HG03045 (cell line): Measurements from ENCODE around the gene SLC8A3.

ENCODE experiments used
- ATAC-seq: cut with Tn5 transposase; IDR thresholded peaks from one replicate; pipeline ENCODE4 v1.9.1; 2021; ENCODE audit warnings: mild to moderate bottlenecking, moderate library complexity; ENCODE audit not compliant: unreplicated experiment

Gene SLC8A3

GRCh38 chr14:70073924-70074566, 114.7 kb downstream of the SLC8A3 start:
- ATAC-seq: no peak

GRCh38 chr14:70069186-70069585, 119.6 kb downstream of the SLC8A3 start:
- no peak for ATAC-seq

- no peak for ATAC-seq
These were observed 120.9 kb downstream of the SLC8A3 start for GRCh38 chr14:70067810-70068209.

GRCh38 chr14:70064136-70064865, 124.5 kb downstream of the SLC8A3 start:
- no peak for ATAC-seq

GRCh38 chr14:70061108-70061507, 127.6 kb downstream of the SLC8A3 start:
- ATAC-seq: no peak

- ATAC-seq: no peak
These were observed 129.2 kb downstream of the SLC8A3 start for GRCh38 chr14:70059545-70059944.

GRCh38 chr14:70057519-70058136, 131.1 kb downstream of the SLC8A3 start:
- ATAC-seq: no peak

GRCh38 chr14:70052990-70053389, 135.8 kb downstream of the SLC8A3 start:
- no peak for ATAC-seq

GRCh38 chr14:70050136-70050535, 138.6 kb downstream of the SLC8A3 start:
- no peak for ATAC-seq

GRCh38 chr14:70049605-70050004, 139.1 kb downstream of the SLC8A3 start:
- ATAC-seq: no peak

GRCh38 chr14:70048313-70048654, 140.5 kb downstream of the SLC8A3 start:
- no peak for ATAC-seq

GRCh38 chr14:70047598-70048312, 141.0 kb downstream of the SLC8A3 start:
- ATAC-seq: no peak

- no peak for ATAC-seq
These were observed 142.8 kb downstream of the SLC8A3 start for GRCh38 chr14:70045844-70046535.

- no peak for ATAC-seq
These were observed 143.4 kb downstream of the SLC8A3 start for GRCh38 chr14:70045310-70045709.

- ATAC-seq: no peak
These were observed 145.8 kb downstream of the SLC8A3 start for GRCh38 chr14:70043001-70043400.

GRCh38 chr14:70036665-70037064, 152.1 kb downstream of the SLC8A3 start:
- ATAC-seq: no peak

- ATAC-seq: no peak
These were observed 154.5 kb downstream of the SLC8A3 start for GRCh38 chr14:70034257-70034656.

- ATAC-seq: no peak
These were observed 155.2 kb downstream of the SLC8A3 start for GRCh38 chr14:70033561-70033960.

- ATAC-seq: no peak
These were observed 155.6 kb downstream of the SLC8A3 start for GRCh38 chr14:70033116-70033515.

GRCh38 chr14:70032447-70032846, 156.3 kb downstream of the SLC8A3 start:
- no peak for ATAC-seq

- no peak for ATAC-seq
These were observed 156.7 kb downstream of the SLC8A3 start for GRCh38 chr14:70032016-70032415.
